ENCODE measurements around the gene SLC44A1. TPM values are rescaled to one million over a fixed set of nuclear protein-coding genes. Genes with fewer than 3 reads are reported as not detected.
A peak's percentile ranks its signal among the peaks of the same experiment; 100 is the strongest.

SLC44A1 gene
- total and polyA plus RNA-seq, 5 donors from 2014 or later = 5.8 to 19.8 (median 13.4) TPM

- Mint-ChIP-seq H3K9me3 (peaks cover 0 to 1% (median 0%) of the 10 kb centered on the region in 7 donors), H3K4me1 (peaks cover 0 to 8% (median 5%) of the 10 kb centered on the region in 4 donors), H3K27ac (peak overlapping the region in 1 of 3 donors; percentile 41), H3K36me3 (no peaks in the 10 kb centered on the region), H3K27me3 (no peaks in the 10 kb centered on the region), H3K4me3 (no peak overlapping the region)
- H3K4me1 ChIP-seq (ENCODE audit: control insufficient read depth, insufficient read depth, low read length, poor library complexity, severe bottlenecking) = no peaks in the 10 kb centered on the region
- H3K27ac ChIP-seq (ENCODE audit: insufficient read depth, low read length, poor library complexity, severe bottlenecking) = no peak overlapping the region
- H3K9me3 ChIP-seq (ENCODE audit: control insufficient read depth in 2 of 2, low read length in 2 of 2) = no peaks in the 10 kb centered on the region
- ATAC-seq (ENCODE audit: low read depth in 2 of 2) = no peak
- no peaks in the 10 kb centered on the region for H3K36me3 ChIP-seq (ENCODE audit: control insufficient read depth, insufficient read depth, low read length)
- H3K27me3 ChIP-seq (ENCODE audit: control insufficient read depth, insufficient read depth, low read length) = no peaks in the 10 kb centered on the region
- H3K4me3 ChIP-seq (ENCODE audit: low read depth, low read length) = no peak overlapping the region
- no peak for DNase-seq
Measured at GRCh38 chr9:105275938-105276337, 31.5 kb downstream of the SLC44A1 start.

GRCh38 chr9:105278751-105279150, 34.3 kb downstream of the SLC44A1 start:
- no peak for ATAC-seq (ENCODE audit: low read depth in 2 of 2)
- Mint-ChIP-seq H3K36me3 (no peaks in the 10 kb centered on the region), H3K27me3 (no peaks in the 10 kb centered on the region), H3K4me3 (no peak overlapping the region), H3K9me3 (peaks cover 0 to 1% (median 0%) of the 10 kb centered on the region in 7 donors), H3K4me1 (peaks cover 5 to 11% (median 10%) of the 10 kb centered on the region in 4 donors), H3K27ac (no peak overlapping the region)
- no peaks in the 10 kb centered on the region for H3K4me1 ChIP-seq (ENCODE audit: control insufficient read depth, insufficient read depth, low read length, poor library complexity, severe bottlenecking)
- no peaks in the 10 kb centered on the region for H3K27me3 ChIP-seq (ENCODE audit: control insufficient read depth, insufficient read depth, low read length)
- DNase-seq = no peak
- H3K27ac ChIP-seq (ENCODE audit: insufficient read depth, low read length, poor library complexity, severe bottlenecking) = no peak overlapping the region
- no peaks in the 10 kb centered on the region for H3K36me3 ChIP-seq (ENCODE audit: control insufficient read depth, insufficient read depth, low read length)
- H3K9me3 ChIP-seq (ENCODE audit: control insufficient read depth in 2 of 2, low read length in 2 of 2) = no peaks in the 10 kb centered on the region
- no peak overlapping the region for H3K4me3 ChIP-seq (ENCODE audit: low read depth, low read length)

GRCh38 chr9:105280691-105281090, 36.2 kb downstream of the SLC44A1 start:
- no peak overlapping the region for H3K27ac Mint-ChIP-seq
- ATAC-seq (ENCODE audit: low read depth in 2 of 2) (no peak), DNase-seq (no peak)
- Histone ChIP-seq H3K27ac (ENCODE audit: insufficient read depth, low read length, poor library complexity, severe bottlenecking) (no peak overlapping the region), H3K4me3 (ENCODE audit: low read depth, low read length) (no peak overlapping the region), H3K27me3 (ENCODE audit: control insufficient read depth, insufficient read depth, low read length) (no peaks in the 10 kb centered on the region), H3K4me1 (ENCODE audit: control insufficient read depth, insufficient read depth, low read length, poor library complexity, severe bottlenecking) (no peaks in the 10 kb centered on the region), H3K9me3 (ENCODE audit: control insufficient read depth in 2 of 2, low read length in 2 of 2) (no peaks in the 10 kb centered on the region), H3K36me3 (ENCODE audit: control insufficient read depth, insufficient read depth, low read length) (no peaks in the 10 kb centered on the region)
- no peaks in the 10 kb centered on the region for H3K36me3 Mint-ChIP-seq
- peaks cover 5 to 18% (median 12%) of the 10 kb centered on the region in 4 donors for H3K4me1 Mint-ChIP-seq
- H3K9me3 Mint-ChIP-seq = peaks cover 0 to 1% (median 0%) of the 10 kb centered on the region in 7 donors
- H3K27me3 Mint-ChIP-seq = no peaks in the 10 kb centered on the region
- no peak overlapping the region for H3K4me3 Mint-ChIP-seq

DNA sequence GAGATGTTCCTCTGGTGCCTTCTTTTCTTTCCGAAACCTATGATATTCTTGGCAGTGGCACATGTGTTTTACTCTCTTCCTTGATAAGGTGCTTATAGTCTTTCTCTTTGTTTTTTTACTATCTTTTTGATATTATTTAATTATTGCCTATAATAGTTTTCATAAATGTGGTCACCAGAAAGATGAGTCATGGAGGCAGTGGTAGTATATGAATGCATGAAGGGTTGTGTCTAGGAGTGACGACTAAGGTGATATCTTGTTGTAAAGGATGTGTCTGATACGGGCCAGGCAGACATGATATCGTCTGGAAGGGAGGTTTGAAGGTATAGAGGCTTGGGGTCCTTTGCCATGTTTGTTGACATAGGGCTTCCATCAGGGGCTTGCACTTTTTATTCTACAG, 36.8 kb downstream of the SLC44A1 start:
- no peaks in the 10 kb centered on the region for H3K9me3 ChIP-seq (ENCODE audit: control insufficient read depth in 2 of 2, low read length in 2 of 2)
- ATAC-seq (ENCODE audit: low read depth in 2 of 2) (no peak), DNase-seq (no peak)
- H3K4me3 ChIP-seq (ENCODE audit: low read depth, low read length) = no peak overlapping the region
- H3K27me3 Mint-ChIP-seq = no peaks in the 10 kb centered on the region
- H3K27ac Mint-ChIP-seq = no peak overlapping the region
- peaks cover 0 to 1% (median 0%) of the 10 kb centered on the region in 7 donors for H3K9me3 Mint-ChIP-seq
- peaks cover under 1 to 18% (median 12%) of the 10 kb centered on the region in 4 donors for H3K4me1 Mint-ChIP-seq
- H3K36me3 ChIP-seq (ENCODE audit: control insufficient read depth, insufficient read depth, low read length) = no peaks in the 10 kb centered on the region
- no peaks in the 10 kb centered on the region for H3K36me3 Mint-ChIP-seq
- no peaks in the 10 kb centered on the region for H3K4me1 ChIP-seq (ENCODE audit: control insufficient read depth, insufficient read depth, low read length, poor library complexity, severe bottlenecking)
- no peak overlapping the region for H3K27ac ChIP-seq (ENCODE audit: insufficient read depth, low read length, poor library complexity, severe bottlenecking)
- no peaks in the 10 kb centered on the region for H3K27me3 ChIP-seq (ENCODE audit: control insufficient read depth, insufficient read depth, low read length)
- no peak overlapping the region for H3K4me3 Mint-ChIP-seq

GRCh38 chr9:105281926-105282325, 37.5 kb downstream of the SLC44A1 start:
- H3K36me3 Mint-ChIP-seq = no peaks in the 10 kb centered on the region
- H3K36me3 ChIP-seq (ENCODE audit: control insufficient read depth, insufficient read depth, low read length) = no peaks in the 10 kb centered on the region
- H3K4me3 ChIP-seq (ENCODE audit: low read depth, low read length) = no peak overlapping the region
- no peaks in the 10 kb centered on the region for H3K4me1 ChIP-seq (ENCODE audit: control insufficient read depth, insufficient read depth, low read length, poor library complexity, severe bottlenecking)
- peaks cover 0 to 18% (median 13%) of the 10 kb centered on the region in 4 donors for H3K4me1 Mint-ChIP-seq
- no peaks in the 10 kb centered on the region for H3K9me3 ChIP-seq (ENCODE audit: control insufficient read depth in 2 of 2, low read length in 2 of 2)
- no peak overlapping the region for H3K27ac Mint-ChIP-seq
- no peaks in the 10 kb centered on the region for H3K27me3 ChIP-seq (ENCODE audit: control insufficient read depth, insufficient read depth, low read length)
- H3K4me3 Mint-ChIP-seq = no peak overlapping the region
- H3K27me3 Mint-ChIP-seq = no peaks in the 10 kb centered on the region
- H3K27ac ChIP-seq (ENCODE audit: insufficient read depth, low read length, poor library complexity, severe bottlenecking) = no peak overlapping the region
- H3K9me3 Mint-ChIP-seq = peaks cover 0 to 1% (median 0%) of the 10 kb centered on the region in 7 donors
- ATAC-seq (ENCODE audit: low read depth in 2 of 2) (no peak), DNase-seq (no peak)

DNA sequence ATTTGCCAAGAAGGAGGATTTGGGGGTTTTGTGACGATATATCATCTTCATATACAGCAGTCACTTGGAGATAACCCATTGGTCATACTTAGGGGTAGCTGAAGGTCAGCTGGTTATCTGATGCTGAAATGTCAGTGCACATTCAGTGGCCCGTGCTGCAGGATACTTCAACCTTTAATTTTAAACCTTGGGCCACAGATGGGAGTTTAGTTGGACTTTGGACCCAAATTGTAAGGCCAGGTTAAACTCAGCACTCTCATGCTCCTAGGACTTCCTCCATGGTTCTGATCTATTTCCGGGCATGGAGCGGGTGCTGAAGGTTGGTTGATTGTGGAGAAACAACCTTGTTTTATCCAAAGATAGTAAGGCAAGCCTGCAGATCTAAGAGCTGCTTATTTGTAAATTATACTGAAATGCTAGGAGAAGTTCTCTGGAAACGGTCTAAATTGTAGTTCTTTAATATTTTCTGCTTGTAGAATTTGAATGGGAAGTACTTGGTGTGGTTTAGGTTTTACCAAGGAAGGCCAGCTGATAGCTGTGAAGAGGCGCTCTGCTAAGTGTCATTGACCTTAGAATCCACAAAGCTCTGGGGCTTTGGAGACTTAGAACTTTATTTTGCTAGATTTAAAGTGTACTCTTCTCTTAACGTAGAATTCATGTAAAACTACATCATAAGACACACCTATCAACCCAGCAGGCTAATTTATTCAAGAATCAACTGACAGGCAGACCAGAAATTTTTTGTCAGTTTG, 38.6 kb downstream of the SLC44A1 start:
- Histone ChIP-seq H3K36me3 (ENCODE audit: control insufficient read depth, insufficient read depth, low read length) (no peaks in the 10 kb centered on the region), H3K27me3 (ENCODE audit: control insufficient read depth, insufficient read depth, low read length) (no peaks in the 10 kb centered on the region), H3K27ac (ENCODE audit: insufficient read depth, low read length, poor library complexity, severe bottlenecking) (no peak overlapping the region), H3K9me3 (ENCODE audit: control insufficient read depth in 2 of 2, low read length in 2 of 2) (no peaks in the 10 kb centered on the region), H3K4me3 (ENCODE audit: low read depth, low read length) (no peak overlapping the region), H3K4me1 (ENCODE audit: control insufficient read depth, insufficient read depth, low read length, poor library complexity, severe bottlenecking) (no peaks in the 10 kb centered on the region)
- ATAC-seq (ENCODE audit: low read depth in 2 of 2) (no peak), DNase-seq (no peak)
- peaks cover 0 to 21% (median 13%) of the 10 kb centered on the region in 4 donors for H3K4me1 Mint-ChIP-seq
- no peak overlapping the region for H3K4me3 Mint-ChIP-seq
- H3K9me3 Mint-ChIP-seq = no peaks in the 10 kb centered on the region
- no peaks in the 10 kb centered on the region for H3K27me3 Mint-ChIP-seq
- H3K36me3 Mint-ChIP-seq = no peaks in the 10 kb centered on the region
- no peak overlapping the region for H3K27ac Mint-ChIP-seq

DNA sequence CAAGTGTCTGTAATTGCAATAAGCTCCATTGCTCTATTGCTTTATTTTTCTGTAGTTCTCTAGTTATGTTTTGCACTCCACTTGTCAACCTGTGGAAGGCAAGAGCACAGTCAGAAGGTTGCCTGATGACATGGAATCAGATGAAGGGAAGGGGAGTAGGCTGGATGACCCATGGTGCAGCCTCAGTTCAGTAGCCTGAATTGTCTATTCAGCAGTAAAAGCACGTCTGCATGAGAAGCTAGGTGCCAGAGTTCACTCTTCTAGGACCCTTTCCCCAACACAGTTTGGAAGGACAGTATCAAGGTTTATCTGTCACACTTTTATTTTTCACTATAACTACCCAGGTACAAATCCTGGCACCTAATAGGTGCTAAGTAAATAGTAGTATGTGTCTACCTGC, 39.3 kb downstream of the SLC44A1 start:
- DNase-seq (no peak), ATAC-seq (ENCODE audit: low read depth in 2 of 2) (no peak)
- Histone ChIP-seq H3K4me3 (ENCODE audit: low read depth, low read length) (no peak overlapping the region), H3K27me3 (ENCODE audit: control insufficient read depth, insufficient read depth, low read length) (no peaks in the 10 kb centered on the region), H3K27ac (ENCODE audit: insufficient read depth, low read length, poor library complexity, severe bottlenecking) (no peak overlapping the region), H3K36me3 (ENCODE audit: control insufficient read depth, insufficient read depth, low read length) (no peaks in the 10 kb centered on the region), H3K9me3 (ENCODE audit: control insufficient read depth in 2 of 2, low read length in 2 of 2) (no peaks in the 10 kb centered on the region), H3K4me1 (ENCODE audit: control insufficient read depth, insufficient read depth, low read length, poor library complexity, severe bottlenecking) (no peaks in the 10 kb centered on the region)
- Mint-ChIP-seq H3K27ac (no peak overlapping the region), H3K9me3 (no peaks in the 10 kb centered on the region), H3K27me3 (no peaks in the 10 kb centered on the region), H3K36me3 (no peaks in the 10 kb centered on the region), H3K4me3 (no peak overlapping the region), H3K4me1 (peaks cover 0 to 21% (median 13%) of the 10 kb centered on the region in 4 donors)

GRCh38 chr9:105284463-105284862, 40.0 kb downstream of the SLC44A1 start:
- Histone ChIP-seq H3K27me3 (ENCODE audit: control insufficient read depth, insufficient read depth, low read length) (no peaks in the 10 kb centered on the region), H3K4me3 (ENCODE audit: low read depth, low read length) (no peak overlapping the region), H3K4me1 (ENCODE audit: control insufficient read depth, insufficient read depth, low read length, poor library complexity, severe bottlenecking) (no peaks in the 10 kb centered on the region), H3K9me3 (ENCODE audit: control insufficient read depth in 2 of 2, low read length in 2 of 2) (no peaks in the 10 kb centered on the region), H3K27ac (ENCODE audit: insufficient read depth, low read length, poor library complexity, severe bottlenecking) (no peak overlapping the region), H3K36me3 (ENCODE audit: control insufficient read depth, insufficient read depth, low read length) (no peaks in the 10 kb centered on the region)
- H3K27me3 Mint-ChIP-seq = no peaks in the 10 kb centered on the region
- H3K9me3 Mint-ChIP-seq = no peaks in the 10 kb centered on the region
- H3K4me3 Mint-ChIP-seq = no peak overlapping the region
- H3K27ac Mint-ChIP-seq = no peak overlapping the region
- peaks cover 0 to 21% (median 13%) of the 10 kb centered on the region in 4 donors for H3K4me1 Mint-ChIP-seq
- H3K36me3 Mint-ChIP-seq = no peaks in the 10 kb centered on the region
- DNase-seq (no peak), ATAC-seq (ENCODE audit: low read depth in 2 of 2) (no peak)

Measured in CD4-positive, CD25-positive, alpha-beta regulatory T cell (primary cell).